SK-N-SH (cell line): Measurements from ENCODE around the gene FAM168A. TPM values are rescaled to one million over a fixed set of nuclear protein-coding genes. Genes with fewer than 3 reads are reported as not detected.

Experiments
- CTCF ChIA-PET: fragments of 300-600, 350-600 bp; formaldehyde crosslinking; extraction: SDS; loops from one replicate; lab custom pipeline; 2021; lab: Yijun Ruan, JAX
- POLR2A ChIA-PET: fragments of 350-600 bp; sonication (Branson Sonifier 250); formaldehyde crosslinking; extraction: SDS; loops from one replicate; lab custom pipeline; 2020; ENCODE audit warnings: antibody characterized with exemption, inconsistent platforms; lab: Yijun Ruan, JAX
- DNase-seq: peaks from one replicate; pipeline ENCODE4 v3.0.0; 2012
- H2AFZ ChIP-seq: fragments of 200-600 bp; sonication (generic); 2 replicates; pipeline ENCODE4 v1.8.1; 2016; ENCODE audit warnings: antibody characterized with exemption, mild to moderate bottlenecking, low read depth
- H3F3A ChIP-seq: fragments of 200-600 bp; sonication (generic); replicated peaks from 2 replicates; pipeline ENCODE3; 2016; ENCODE audit warnings: antibody characterized with exemption, mild to moderate bottlenecking; ENCODE audit not compliant: insufficient read depth
- H3K27ac ChIP-seq, 2 experiments: fragments of 200-500 bp in 1 of 2; fragments of 200-600 bp in 1 of 2; sonication (Bioruptor generic) in 1 of 2; sonication (generic), shearing (Covaris generic) in 1 of 2; 2 replicates each; pipeline versions ENCODE4 v1.5.1 to v1.6.1; 2014 to 2016; ENCODE audit warnings: low read depth in 2 of 2, inconsistent platforms in 1 of 2, low read length in 1 of 2, mild to moderate bottlenecking in 1 of 2, mixed read lengths in 1 of 2
- H3K27me3 ChIP-seq: fragments of 200-600 bp; sonication (generic), shearing (Covaris generic); 2 replicates; pipeline ENCODE4 v1.6.1; 2016; ENCODE audit warnings: mixed run types; ENCODE audit not compliant: insufficient read depth
- H3K36me3 ChIP-seq, 2 experiments: fragments of 200-500 bp in 1 of 2; fragments of 200-600 bp in 1 of 2; sonication (Bioruptor generic) in 1 of 2; sonication (generic) in 1 of 2; replicated peaks in 1 of 2; 2 replicates each; pipeline versions ENCODE3 to v1.5.1; 2014 to 2016; ENCODE audit warnings: low read length in 1 of 2, mild to moderate bottlenecking in 1 of 2; ENCODE audit not compliant: insufficient read depth in 2 of 2, control insufficient read depth in 1 of 2
- H3K4me1 ChIP-seq, 2 experiments: fragments of 200-500 bp in 1 of 2; fragments of 200-600 bp in 1 of 2; sonication (Bioruptor generic) in 1 of 2; sonication (generic), shearing (Covaris generic) in 1 of 2; 2 replicates each; pipeline versions ENCODE4 v1.5.1 to v1.6.1; 2014 to 2016; ENCODE audit warnings: low read depth in 1 of 2, low read length in 1 of 2, mixed run types in 1 of 2; ENCODE audit not compliant: insufficient read depth in 2 of 2, control insufficient read depth in 1 of 2
- H3K4me2 ChIP-seq: fragments of 200-600 bp; sonication (generic), shearing (Covaris generic); 2 replicates; pipeline ENCODE4 v1.6.1; 2017; ENCODE audit warnings: mixed run types
- H3K4me3 ChIP-seq, 2 experiments: fragments of 200-500 bp in 1 of 2; fragments of 200-600 bp in 1 of 2; sonication (Bioruptor generic) in 1 of 2; sonication (generic), shearing (Covaris generic) in 1 of 2; 2 replicates each; pipeline versions ENCODE4 v1.5.1 to v1.8.1; 2014 to 2016; ENCODE audit warnings: low read depth in 2 of 2, inconsistent platforms in 1 of 2, low read length in 1 of 2, mild to moderate bottlenecking in 1 of 2, mixed read lengths in 1 of 2, moderate library complexity in 1 of 2
- H3K79me2 ChIP-seq: fragments of 200-600 bp; sonication (generic); 2 replicates; pipeline ENCODE4 v1.8.1; 2017; ENCODE audit warnings: mild to moderate bottlenecking; ENCODE audit not compliant: insufficient read depth
- H3K9ac ChIP-seq: fragments of 200-600 bp; sonication (generic); 2 replicates; pipeline ENCODE4 v1.6.1; 2017; ENCODE audit warnings: mixed run types
- H3K9me2 ChIP-seq: fragments of 200-600 bp; sonication (generic); 2 replicates; pipeline ENCODE4 v1.6.1; 2017; ENCODE audit warnings: mixed run types
- H3K9me3 ChIP-seq: fragments of 200-600 bp; sonication (generic); 2 replicates; pipeline ENCODE4 v1.6.1; 2017; ENCODE audit warnings: mixed run types, mild to moderate bottlenecking, moderate library complexity
- H4K20me1 ChIP-seq: fragments of 200-600 bp; sonication (generic); 2 replicates; pipeline ENCODE4 v1.6.1; 2017; ENCODE audit warnings: mild to moderate bottlenecking, mixed run types; ENCODE audit not compliant: insufficient read depth
- EP300 ChIP-seq, 2 experiments: IDR thresholded peaks; 2 replicates each; pipeline versions ENCODE4 v1.4.0 to v1.6.1; 2012; ENCODE audit warnings: borderline replicate concordance in 1 of 2, low read depth in 1 of 2, low read length in 1 of 2
- EZH2phosphoT487 ChIP-seq: fragments of 200-600 bp; sonication (generic); IDR thresholded peaks from 2 replicates; pipeline ENCODE4 v1.6.1; 2017; ENCODE audit warnings: low read depth, mixed run types, mild to moderate bottlenecking, antibody characterized with exemption, moderate library complexity, borderline replicate concordance
- FOSL2 ChIP-seq: IDR thresholded peaks from 2 replicates; pipeline ENCODE4 v1.4.0; 2012; ENCODE audit warnings: low read depth, mild to moderate bottlenecking, moderate library complexity, borderline replicate concordance
- FOXM1 ChIP-seq: IDR thresholded peaks from 2 replicates; pipeline ENCODE4 v1.4.0; 2012; ENCODE audit warnings: low read depth, mild to moderate bottlenecking
- GATA2 ChIP-seq: sonication (generic); formaldehyde crosslinking; IDR thresholded peaks from 2 replicates; pipeline ENCODE4 v1.5.0; 2020; ENCODE audit warnings: mild to moderate bottlenecking, missing genetic modification reagents
- JUND ChIP-seq: IDR thresholded peaks from 2 replicates; pipeline ENCODE4 v1.4.0; 2012
- NFIC ChIP-seq: IDR thresholded peaks from 2 replicates; pipeline ENCODE4 v1.4.0; 2012; ENCODE audit warnings: borderline replicate concordance
- RAD21 ChIP-seq: IDR thresholded peaks from 2 replicates; pipeline ENCODE4 v1.6.1; 2012; ENCODE audit warnings: mild to moderate bottlenecking, low read length
- RXRA ChIP-seq: IDR thresholded peaks from 2 replicates; pipeline ENCODE4 v1.4.0; 2012; ENCODE audit warnings: low read depth, mild to moderate bottlenecking, borderline replicate concordance
- SIN3A ChIP-seq: IDR thresholded peaks from 2 replicates; pipeline ENCODE4 v1.6.1; 2012; ENCODE audit warnings: low read depth, mild to moderate bottlenecking, low read length, moderate library complexity, borderline replicate concordance
- TAF1 ChIP-seq: IDR thresholded peaks from 2 replicates; pipeline ENCODE4 v1.6.1; 2012; ENCODE audit warnings: low read depth, mild to moderate bottlenecking, low read length, moderate library complexity, borderline replicate concordance
- TCF12 ChIP-seq: IDR thresholded peaks from 2 replicates; pipeline ENCODE4 v1.4.0; 2012
- TEAD4 ChIP-seq: IDR thresholded peaks from 2 replicates; pipeline ENCODE4 v1.4.0; 2012; ENCODE audit warnings: mild to moderate bottlenecking, borderline replicate concordance; ENCODE audit not compliant: insufficient read depth
- WGBS: methylation state at CpG from one replicate; pipeline ENCODE4 v1.1.6; 2017; ENCODE audit warnings: low lambda C conversion rate; 5-methylcytosine and 5-hydroxymethylcytosine counted together
- polyA plus RNA-seq, 3 experiments: library from polyadenylated mRNA; depleted of rRNA; stranded (reverse); fragments of >200 nt; gene quantifications; 2 replicates each; pipeline ENCODE4 v1.2.3, GENCODE V29; 2012
- TF ChIP-seq, protein P1 (sequence below): IDR thresholded peaks from 2 replicates; pipeline ENCODE4 v1.4.0; 2012; ENCODE audit warnings: low read depth
- TF ChIP-seq, protein P2 (sequence below): IDR thresholded peaks from 2 replicates; pipeline ENCODE4; 2012
- TF ChIP-seq, protein P3 (sequence below): IDR thresholded peaks from 2 replicates; pipeline ENCODE4 v1.6.1; 2012; ENCODE audit warnings: mild to moderate bottlenecking, low read depth, low read length, moderate library complexity

FAM168A gene
- polyA plus RNA-seq, 1 of the 3 experiments (the other 2 are of a cell fraction) = 17.8 TPM

DNA sequence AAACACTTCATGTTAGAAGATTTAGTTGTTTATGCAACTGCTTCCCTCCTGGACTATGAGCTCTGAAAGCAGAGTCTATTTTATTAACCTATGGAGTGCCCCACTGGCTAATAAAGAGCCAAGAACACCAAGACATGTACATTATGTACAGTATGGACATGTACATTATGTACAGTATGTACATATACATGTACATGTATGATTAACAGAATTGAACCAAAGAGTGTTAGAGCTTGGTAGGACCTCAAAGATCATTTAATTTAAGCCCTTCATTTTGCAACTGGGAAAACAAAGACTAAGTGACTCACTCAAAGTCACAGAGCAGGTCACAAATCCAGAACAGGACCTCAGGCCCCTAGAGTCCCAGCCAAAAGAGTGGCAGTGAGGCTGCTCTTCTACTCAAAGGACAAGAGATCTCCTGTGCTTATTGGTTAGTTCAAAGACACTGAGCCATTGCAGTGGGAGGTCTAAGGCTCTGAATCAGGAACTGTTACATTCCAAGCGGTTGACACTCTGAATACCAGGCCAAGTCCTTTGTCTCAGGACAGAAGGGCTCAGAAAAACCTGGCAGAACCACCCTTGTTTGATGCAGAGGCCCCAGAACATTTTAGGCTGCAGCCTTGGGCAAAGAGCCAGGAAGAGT, 103.8 kb downstream of the FAM168A start:
- peak overlapping the region in 1 of 2 experiments; percentile 63; a peak in 2 of 4 replicates for H3K27ac ChIP-seq

More for the DNA sequence above, 103.8 kb downstream of the FAM168A start:
- H3K9me3 ChIP-seq = no peaks in the 10 kb centered on the region
- H3K4me3 ChIP-seq = no peak overlapping the region
- no peaks in the 10 kb centered on the region for H3K27me3 ChIP-seq
- H3K4me2 ChIP-seq = peak overlapping the region; percentile 8; the same call in 1 of the 2 replicates
- H3F3A ChIP-seq = no peaks in the 10 kb centered on the region
- H2AFZ ChIP-seq = no peak overlapping the region
- no peaks in the 10 kb centered on the region for H3K36me3 ChIP-seq
- H3K9me2 ChIP-seq = no peaks in the 10 kb centered on the region
- CTCF ChIA-PET = interaction anchor here (6.3 kb wide), 1 partner anchor 14 kb away, joined by 48 read pairs; no protein-coding TSS in a partner anchor
- H4K20me1 ChIP-seq = no peaks in the 10 kb centered on the region; the same call in 1 of the 2 replicates
- 56% methylated on average over 1 of the region's 1 CpG for WGBS
- peaks cover 40% of the 10 kb centered on the region; the same call in 1 of the 2 replicates for H3K79me2 ChIP-seq
- POLR2A ChIA-PET = no interaction called here
- TF ChIP-seq, protein P1, sequence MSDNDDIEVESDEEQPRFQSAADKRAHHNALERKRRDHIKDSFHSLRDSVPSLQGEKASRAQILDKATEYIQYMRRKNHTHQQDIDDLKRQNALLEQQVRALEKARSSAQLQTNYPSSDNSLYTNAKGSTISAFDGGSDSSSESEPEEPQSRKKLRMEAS = 0 out of 2 replicates have a peak, but pooled peaks have one; percentile 11
- TF ChIP-seq NFIC (peak; percentile 78), GATA2 (CRISPR knock-in tag) (no peak), RXRA (no peak), EP300 (IDR thresholded peaks at IDR 0.05; ENCODE audit: borderline replicate concordance in 1 of 2, low read depth in 1 of 2, low read length in 1 of 2) (peak in 1 of 2 experiments; percentile 60; a peak in 1 of 4 replicates), TAF1 (no peak), EZH2phosphoT487 (no peak), JUND (no peak), SIN3A (no peak), TCF12 (peak; percentile 26; the same call in 1 of the 2 replicates), FOSL2 (peak; percentile 55; the same call in 1 of the 2 replicates), FOXM1 (peak; percentile 50; the same call in 1 of the 2 replicates), TEAD4 (peak; percentile 52; the same call in 1 of the 2 replicates), RAD21 (no peak)
- TF ChIP-seq, protein P2, sequence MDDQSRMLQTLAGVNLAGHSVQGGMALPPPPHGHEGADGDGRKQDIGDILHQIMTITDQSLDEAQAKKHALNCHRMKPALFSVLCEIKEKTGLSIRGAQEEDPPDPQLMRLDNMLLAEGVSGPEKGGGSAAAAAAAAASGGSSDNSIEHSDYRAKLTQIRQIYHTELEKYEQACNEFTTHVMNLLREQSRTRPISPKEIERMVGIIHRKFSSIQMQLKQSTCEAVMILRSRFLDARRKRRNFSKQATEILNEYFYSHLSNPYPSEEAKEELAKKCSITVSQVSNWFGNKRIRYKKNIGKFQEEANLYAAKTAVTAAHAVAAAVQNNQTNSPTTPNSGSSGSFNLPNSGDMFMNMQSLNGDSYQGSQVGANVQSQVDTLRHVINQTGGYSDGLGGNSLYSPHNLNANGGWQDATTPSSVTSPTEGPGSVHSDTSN = peak; percentile 26; the same call in 1 of the 2 replicates
- TF ChIP-seq, protein P3, sequence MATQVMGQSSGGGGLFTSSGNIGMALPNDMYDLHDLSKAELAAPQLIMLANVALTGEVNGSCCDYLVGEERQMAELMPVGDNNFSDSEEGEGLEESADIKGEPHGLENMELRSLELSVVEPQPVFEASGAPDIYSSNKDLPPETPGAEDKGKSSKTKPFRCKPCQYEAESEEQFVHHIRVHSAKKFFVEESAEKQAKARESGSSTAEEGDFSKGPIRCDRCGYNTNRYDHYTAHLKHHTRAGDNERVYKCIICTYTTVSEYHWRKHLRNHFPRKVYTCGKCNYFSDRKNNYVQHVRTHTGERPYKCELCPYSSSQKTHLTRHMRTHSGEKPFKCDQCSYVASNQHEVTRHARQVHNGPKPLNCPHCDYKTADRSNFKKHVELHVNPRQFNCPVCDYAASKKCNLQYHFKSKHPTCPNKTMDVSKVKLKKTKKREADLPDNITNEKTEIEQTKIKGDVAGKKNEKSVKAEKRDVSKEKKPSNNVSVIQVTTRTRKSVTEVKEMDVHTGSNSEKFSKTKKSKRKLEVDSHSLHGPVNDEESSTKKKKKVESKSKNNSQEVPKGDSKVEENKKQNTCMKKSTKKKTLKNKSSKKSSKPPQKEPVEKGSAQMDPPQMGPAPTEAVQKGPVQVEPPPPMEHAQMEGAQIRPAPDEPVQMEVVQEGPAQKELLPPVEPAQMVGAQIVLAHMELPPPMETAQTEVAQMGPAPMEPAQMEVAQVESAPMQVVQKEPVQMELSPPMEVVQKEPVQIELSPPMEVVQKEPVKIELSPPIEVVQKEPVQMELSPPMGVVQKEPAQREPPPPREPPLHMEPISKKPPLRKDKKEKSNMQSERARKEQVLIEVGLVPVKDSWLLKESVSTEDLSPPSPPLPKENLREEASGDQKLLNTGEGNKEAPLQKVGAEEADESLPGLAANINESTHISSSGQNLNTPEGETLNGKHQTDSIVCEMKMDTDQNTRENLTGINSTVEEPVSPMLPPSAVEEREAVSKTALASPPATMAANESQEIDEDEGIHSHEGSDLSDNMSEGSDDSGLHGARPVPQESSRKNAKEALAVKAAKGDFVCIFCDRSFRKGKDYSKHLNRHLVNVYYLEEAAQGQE = no peak
- H3K9ac ChIP-seq = peak overlapping the region; percentile 4; the same call in 1 of the 2 replicates
- DNase-seq = no peak
- H3K4me1 ChIP-seq = peaks cover 0 to 8% of the 10 kb centered on the region in 2 experiments; a peak in 2 of 4 replicates
